ENCODE data around the gene FOLR2. TPM values are rescaled to one million over a fixed set of nuclear protein-coding genes. Genes with fewer than 3 reads are reported as not detected.

The FOLR2 gene
- polyA plus RNA-seq, 3 donors = 5.1 to 52.4 (median 38.4) TPM

DNA sequence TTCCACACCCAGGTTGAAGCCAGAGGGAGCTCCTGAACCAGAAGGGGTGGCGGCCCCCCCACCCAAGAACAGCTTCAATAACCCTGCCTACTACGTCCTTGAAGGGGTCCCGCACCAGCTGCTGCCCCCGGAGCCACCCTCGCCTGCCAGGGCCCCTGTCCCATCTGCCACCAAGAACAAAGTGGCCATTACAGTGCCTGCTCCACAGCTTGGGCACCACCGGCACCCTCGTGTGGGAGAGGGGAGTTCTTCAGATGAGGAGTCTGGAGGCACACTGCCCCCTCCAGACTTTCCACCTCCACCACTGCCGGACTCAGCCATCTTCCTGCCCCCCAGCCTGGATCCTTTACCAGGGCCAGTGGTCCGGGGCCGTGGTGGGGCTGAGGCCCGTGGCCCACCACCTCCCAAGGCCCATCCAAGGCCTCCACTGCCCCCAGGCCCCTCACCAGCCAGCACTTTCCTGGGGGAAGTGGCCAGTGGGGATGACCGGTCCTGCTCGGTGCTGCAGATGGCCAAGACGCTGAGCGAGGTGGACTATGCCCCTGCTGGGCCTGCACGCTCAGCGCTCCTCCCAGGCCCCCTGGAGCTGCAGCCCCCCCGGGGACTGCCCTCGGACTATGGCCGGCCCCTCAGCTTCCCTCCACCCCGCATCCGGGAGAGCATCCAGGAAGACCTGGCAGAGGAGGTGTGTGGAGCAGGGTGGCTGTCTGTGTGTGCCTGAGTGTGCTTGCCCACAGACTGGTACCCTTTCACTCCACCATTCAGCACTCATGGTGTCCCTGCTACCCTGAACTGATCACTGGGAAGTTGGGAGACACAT is 20.7 kb downstream of the FOLR2 start:
- no peak overlapping the region for H3K27ac ChIP-seq (ENCODE audit: low read depth, low read length)
- WGBS, 3 donors = 82 to 86% (median 86%) methylated on average over 22 of the region's 22 CpGs

DNA sequence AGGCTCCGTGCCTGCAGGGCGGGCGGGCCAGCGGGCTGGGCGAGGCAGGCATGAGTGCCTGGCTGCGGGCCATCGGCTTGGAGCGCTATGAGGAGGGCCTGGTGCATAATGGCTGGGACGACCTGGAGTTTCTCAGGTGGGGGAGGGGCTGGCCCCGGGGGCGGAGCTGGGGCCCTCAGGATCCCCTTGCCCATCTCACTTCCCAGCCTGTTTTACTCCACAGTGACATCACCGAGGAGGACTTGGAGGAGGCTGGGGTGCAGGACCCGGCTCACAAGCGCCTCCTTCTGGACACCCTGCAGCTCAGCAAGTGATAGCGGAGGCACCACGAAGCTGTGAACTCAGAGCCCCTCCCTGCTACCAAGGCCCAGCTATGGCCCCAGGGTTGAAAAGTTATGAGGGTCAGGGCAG is 21.5 kb downstream of the FOLR2 start:
- no peak overlapping the region for H3K27ac ChIP-seq (ENCODE audit: low read depth, low read length)

DNA sequence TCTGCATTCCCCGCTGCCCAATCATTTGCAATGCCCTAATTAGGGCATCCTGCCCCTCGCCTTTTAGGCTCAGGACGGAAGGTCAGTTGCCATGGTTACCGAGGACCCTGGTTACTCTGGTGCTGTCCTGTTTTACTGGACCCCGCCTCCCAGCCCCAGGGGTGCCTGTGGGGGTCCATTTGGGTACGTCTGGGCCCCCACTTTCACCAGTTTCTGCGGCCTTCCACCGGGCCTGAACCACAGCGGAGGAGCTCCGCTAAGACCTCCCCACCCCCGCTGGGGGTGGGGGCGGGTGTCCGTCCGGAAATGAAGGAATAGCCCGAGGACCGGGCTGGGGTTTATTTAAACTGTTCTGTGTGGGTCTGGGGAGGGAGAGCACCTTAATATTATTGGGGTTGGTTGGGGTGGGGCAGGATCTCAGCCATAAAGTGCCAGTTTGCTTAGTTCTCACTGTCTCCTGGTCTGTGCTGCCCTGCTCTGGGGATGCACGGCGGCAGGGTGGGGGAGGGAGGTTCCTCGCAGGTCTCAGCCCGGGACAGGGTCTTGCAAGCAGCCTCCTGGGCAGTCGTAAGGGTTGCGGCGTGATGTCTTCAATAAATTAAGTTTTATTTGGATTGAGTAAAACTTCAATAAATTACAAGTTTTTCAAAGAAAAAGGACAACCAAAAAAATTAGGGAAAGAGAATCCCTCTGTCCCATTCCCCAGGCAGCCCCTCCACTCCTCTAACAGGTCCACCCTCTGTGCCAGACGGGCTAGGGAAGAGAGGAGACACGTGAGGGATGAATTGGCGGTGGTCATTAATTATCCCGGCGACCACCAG is 22.1 kb downstream of the FOLR2 start:
- 72 to 78% (median 77%) methylated on average over 28 of the region's 28 CpGs for WGBS, 3 donors
- no peak overlapping the region for H3K27ac ChIP-seq (ENCODE audit: low read depth, low read length)

More for the DNA sequence above, 21.5 kb downstream of the FOLR2 start:
- WGBS, 3 donors = 51 to 63% (median 61%) methylated on average over 14 to 16 of the region's 16 CpGs

DNA sequence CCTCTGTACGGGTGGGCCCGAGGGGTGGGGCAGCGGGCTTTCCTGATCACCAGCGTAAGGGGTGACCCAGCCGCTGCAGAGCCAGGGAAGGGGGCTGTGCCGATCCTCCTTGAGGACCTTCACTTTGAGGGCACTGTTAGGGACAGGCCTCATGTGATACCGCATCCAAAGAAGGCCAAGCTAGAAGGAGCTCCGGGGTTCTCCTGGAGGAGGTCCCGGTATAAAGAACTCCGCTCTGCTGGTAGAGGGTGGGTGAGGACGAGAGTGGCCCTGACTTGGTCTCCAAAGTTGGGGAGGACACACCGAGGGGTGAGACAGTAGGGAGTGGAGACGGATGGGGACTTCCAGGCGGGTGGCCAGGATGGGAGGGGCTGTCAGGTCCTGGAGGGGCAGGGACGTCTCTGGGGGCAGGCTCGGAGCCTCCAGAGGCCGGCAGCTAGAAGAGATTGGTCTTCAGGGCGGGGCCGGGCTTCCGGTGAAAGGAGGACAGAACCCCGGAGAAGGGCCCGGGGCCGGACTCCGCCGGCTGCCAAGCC is 22.8 kb downstream of the FOLR2 start:
- WGBS, 3 donors = 13 to 15% (median 14%) methylated on average over 17 to 25 of the region's 25 CpGs
- no peak overlapping the region for H3K27ac ChIP-seq (ENCODE audit: low read depth, low read length)

DNA sequence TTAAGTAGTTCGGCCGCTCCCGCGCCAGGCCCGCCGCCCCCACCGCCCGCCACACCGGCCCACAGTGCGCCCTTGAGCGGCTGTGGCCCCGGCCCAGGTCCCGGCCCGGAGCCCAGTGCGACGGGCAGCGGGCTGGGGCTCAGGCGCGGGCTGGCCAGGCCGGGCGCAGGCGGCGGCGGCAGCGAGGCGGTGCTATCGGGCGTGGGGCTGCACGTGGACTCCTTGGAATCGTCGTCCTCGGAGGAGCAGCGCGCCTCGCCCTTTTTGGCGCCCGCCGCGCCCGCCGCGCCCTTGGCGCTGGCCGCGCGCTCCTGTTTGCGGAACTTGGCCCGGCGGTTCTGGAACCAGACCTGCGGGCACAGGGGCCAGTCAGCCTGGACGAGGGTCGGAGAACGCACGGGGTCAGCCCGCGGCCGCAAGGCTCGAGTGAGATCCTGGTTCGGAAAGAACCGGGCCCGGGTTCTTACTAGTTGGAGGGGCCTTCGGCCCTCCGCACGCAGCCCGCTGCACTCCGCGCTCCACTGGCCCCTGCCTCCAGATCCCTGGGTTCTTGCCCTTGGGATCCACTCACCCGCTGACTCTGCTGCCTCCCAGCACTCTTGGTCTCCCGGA is 23.4 kb downstream of the FOLR2 start:
- WGBS, 3 donors = 0 to 2% (median 2%) methylated on average over 49 to 69 of the region's 69 CpGs

DNA sequence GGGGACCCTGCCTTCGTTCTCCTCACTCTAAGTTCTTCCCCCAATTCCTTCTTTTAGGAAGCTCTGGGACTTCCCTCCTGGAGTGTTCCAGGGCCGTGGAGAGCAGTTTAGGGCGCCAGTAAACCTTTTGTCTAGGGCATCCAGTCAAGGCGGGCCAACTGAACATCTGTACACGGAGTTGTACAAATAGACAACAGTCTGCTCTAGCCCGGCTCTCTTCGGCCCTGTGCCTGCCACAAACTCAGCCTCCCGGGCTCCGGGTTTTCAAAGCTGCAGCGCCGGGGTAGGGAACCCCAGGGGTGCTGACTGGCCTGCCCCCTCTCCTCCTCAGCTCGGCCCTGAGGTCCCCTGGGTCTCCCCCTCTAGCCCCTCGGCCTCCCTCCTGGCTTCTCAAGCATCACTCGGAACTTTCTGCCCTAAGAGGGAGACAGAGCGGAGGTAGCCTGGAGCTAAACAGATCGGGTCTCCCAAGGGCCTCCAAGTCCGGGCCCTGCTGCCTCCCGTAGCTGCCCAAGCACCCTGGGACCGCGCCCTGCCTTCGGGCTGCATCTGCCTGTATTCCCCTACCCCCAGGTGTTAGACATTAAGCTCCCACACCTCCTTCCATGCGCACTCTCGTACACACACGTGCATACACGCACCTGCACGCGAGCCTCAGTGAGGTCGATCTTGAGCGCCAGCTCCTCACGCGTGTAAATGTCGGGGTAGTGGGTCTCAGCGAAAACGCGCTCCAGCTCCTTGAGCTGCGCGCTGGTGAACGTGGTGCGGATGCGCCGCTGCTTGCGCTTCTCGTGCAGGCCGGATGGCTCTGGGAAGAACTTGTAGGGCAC is 24.1 kb downstream of the FOLR2 start:
- H3K27ac ChIP-seq (ENCODE audit: low read depth, low read length) = no peak overlapping the region
- WGBS, 3 donors = 13 to 18% (median 15%) methylated on average over 44 of the region's 44 CpGs

More for the DNA sequence above, 23.4 kb downstream of the FOLR2 start:
- no peak overlapping the region for H3K27ac ChIP-seq (ENCODE audit: low read depth, low read length)

DNA sequence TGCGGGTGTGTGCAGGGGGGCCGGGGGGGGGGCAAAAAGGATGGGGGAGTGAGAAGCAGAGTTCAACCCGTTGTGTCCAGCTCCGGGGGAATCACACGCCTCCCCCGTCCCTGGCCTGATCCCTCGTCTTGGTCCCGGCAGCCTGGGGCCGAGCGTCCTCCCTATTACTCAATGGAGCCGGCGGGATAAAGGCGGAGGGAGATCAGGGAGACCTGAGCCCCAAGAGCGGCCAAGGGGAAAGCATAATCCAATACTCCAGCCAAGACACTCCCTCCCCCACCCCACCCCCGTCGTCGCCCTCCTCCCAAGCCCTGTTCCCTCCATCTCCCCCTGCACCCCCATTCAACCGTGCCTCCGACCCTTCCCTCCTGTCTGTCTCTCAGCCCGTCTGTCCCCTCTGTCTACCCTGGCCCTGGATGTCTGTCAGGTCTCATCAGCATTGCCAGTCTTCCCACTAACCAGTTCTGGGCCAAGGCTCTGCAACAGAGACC is 24.7 kb downstream of the FOLR2 start:
- 20 to 41% (median 30%) methylated on average over 16 to 20 of the region's 20 CpGs for WGBS, 3 donors
- no peak overlapping the region for H3K27ac ChIP-seq (ENCODE audit: low read depth, low read length)

DNA sequence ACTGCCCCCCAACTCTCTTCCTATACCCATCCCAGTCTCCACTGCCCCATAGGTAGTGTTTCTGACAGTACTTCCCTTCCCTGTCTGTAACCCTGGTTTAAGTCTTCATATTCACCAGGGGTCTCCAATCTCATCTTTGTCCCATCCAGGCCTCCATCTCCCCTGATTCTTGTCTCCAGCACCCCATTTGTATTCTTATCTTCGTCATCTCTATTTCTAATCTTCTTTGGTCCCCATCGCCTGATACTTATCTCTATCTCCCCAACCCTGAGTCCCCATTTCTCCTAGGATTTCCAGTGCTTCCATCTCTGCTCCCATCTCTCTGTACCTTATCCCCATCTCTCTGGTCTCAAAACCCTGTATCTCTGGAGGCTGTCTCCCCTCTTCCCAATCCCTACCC is 25.5 kb downstream of the FOLR2 start:
- H3K27ac ChIP-seq (ENCODE audit: low read depth, low read length) = no peak overlapping the region
- WGBS, 3 donors = 84 to 97% (median 93%) methylated on average over 2 of the region's 2 CpGs

DNA sequence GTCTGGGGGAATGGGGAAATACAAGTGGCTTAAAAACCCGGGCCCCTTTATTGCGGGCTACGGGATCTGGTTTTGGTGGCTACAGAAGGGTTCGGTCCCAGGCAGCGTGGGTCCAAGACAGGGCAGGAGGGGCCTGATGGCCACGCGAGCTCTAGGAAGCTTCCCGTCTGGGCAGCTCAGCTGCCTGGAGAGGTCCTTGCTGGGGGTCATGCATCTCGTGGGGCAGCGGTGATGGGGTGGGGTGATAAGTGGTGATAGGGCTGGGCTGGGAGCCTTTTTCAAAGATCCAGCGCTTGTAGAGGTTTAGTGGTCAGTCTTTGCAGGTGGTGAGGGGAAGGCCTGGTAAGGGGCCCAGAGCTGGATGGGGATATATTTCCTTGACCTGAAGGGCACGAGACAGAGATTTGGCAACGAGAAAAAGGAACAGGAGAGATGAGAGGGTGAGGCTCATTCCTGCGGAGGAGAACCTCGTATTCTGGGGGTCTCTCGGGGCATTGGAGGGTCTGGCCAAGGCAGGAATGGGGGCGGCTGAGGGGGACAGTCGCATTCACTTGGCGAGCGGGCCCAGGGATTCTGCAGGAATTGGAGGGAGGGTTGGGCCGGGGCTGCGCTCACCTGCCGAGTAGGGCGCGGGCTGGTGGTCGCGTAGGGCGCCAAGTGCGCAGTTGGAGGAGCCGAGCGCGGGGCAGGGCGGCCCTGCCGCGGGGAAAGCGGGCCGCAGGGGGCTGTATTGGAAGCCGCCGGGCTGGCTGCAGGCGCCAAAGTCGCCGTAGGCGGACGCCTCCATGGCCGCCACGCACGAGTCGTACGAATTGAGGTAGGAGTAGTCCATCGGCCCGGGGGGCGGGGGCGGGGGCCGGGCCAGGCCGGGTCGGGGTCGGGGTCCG is 26.8 kb downstream of the FOLR2 start:
- 24 to 26% (median 25%) methylated on average over 47 to 58 of the region's 58 CpGs for WGBS, 3 donors
- no peak overlapping the region for H3K27ac ChIP-seq (ENCODE audit: low read depth, low read length)

DNA sequence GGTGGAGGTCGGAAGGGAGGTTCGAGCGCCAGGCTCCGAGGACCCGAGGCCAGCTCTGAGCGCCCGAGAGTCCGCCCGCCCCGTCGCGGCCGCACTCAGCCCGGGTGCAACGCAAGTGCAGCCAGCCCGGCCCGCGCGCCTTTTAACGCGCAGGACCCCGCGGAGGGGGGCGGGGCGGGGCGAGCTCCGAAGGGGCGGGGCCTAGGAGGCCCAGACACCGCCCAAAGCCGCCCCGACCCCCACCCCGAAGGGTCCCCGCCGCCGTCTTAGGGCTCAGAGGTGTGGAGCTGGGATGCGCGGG is 27.4 kb downstream of the FOLR2 start, which contains the start of gene PHOX2A:
Gene PHOX2A (minus strand): TSS at position 117 of the 301 bp plus-strand sequence. CDS start 172 bp downstream, outside the sequence.
- 1 to 3% (median 2%) methylated on average over 25 to 37 of the region's 37 CpGs for whole genome bisulfite sequencing, 3 donors

DNA sequence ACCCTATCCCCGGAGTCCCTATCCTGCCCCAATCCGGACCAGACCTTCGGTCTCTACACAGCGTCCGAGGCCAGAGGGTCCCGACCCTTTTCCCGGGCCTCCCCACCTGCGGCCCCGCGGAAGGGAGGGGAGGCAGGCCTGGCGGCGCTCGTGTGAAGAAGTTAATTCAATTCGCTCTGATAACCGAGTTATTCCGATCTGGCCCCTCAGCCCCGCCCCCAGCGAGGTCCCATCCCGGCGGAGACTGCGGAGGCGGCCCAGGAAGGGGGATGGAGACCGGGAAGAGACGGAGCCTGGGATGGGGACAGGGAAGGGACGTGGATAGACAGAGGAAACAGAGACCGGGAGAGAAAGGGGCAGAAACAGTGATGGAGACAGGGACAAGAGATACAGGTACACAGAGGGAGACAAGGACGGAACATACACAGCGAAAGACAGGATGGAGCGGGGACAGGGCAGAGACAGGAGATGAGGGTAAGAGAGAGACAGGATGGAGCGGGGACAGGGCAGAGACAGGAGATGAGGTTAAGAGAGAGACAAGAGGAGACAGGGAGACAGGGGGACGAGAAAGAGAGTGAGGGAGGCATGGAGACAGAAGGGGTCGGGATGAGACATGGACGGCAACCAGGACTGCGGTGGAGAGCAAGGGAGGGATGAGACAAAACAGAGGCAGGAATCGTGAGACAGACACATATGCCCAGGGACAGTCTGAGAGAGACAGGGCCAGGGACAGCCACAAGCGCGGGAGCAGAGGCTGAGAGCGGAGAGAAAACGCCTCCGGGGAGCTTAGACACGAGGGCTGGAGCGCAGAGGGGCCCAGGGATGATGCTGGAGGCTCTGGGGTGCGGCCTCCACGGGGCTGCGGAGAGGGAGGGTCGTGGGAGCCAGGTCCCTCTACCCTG is 28.0 kb downstream of the FOLR2 start:
- whole genome bisulfite sequencing, 3 donors = 6 to 9% (median 7%) methylated on average over 44 to 46 of the region's 46 CpGs
- H3K27ac ChIP-seq (ENCODE audit: low read depth, low read length) = no peak overlapping the region

More for the DNA sequence above, 27.4 kb downstream of the FOLR2 start, which contains the start of gene PHOX2A:
- no peak within 1 kb of the TSS for H3K27ac ChIP-seq (ENCODE audit: low read depth, low read length)

DNA sequence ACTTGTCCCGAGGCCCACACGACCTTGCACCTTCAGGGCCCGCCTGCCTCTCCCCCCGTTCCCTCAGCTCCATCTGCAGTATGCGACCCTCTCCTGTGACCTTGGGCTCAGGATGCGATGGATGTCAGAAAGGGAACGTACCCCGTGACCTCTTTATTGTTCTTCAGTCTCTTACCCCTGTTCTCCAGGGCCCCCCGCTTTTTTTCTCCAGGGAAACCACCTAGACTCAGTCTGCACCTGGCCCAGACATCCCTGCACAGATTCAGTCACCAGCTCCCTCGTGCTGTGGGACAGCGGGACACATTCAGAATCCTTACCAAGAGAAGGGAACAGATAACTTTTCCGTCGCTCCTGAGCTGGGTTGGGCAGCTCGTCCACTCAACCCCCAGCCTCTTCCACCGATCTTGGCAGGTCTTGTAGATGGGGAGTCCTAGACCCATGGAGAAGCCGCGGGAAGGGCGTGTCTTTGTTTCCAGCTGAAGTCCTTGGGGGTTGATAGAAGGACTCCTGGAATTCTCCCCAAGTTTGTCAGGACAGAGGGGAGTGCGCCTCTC is 28.7 kb downstream of the FOLR2 start:
- no peak overlapping the region for H3K27ac ChIP-seq (ENCODE audit: low read depth, low read length)
- 12 to 20% (median 15%) methylated on average over 19 of the region's 19 CpGs for WGBS, 3 donors

DNA sequence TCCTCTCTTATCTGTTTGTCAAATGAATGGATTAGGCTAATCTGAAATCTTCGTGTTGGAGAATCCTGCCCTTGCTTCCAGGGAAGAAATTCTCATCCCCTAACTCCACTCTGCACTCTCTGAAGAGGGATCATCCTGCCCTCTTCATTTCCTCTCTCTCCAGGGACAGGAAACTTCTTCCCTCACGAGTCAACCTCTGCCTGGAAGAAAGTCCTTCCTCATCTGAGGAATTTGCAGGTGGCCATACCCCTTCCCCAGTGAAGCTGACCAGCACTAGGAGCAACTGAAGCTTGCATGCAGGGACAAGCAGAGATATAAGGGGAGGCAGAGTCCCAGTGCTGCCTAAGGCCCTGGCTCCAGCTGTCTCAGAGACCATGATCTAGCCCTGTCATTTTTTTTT is 31.0 kb downstream of the FOLR2 start:
- no peak overlapping the region for H3K27ac ChIP-seq (ENCODE audit: low read depth, low read length)
- 30 to 40% (median 35%) methylated on average over 2 of the region's 2 CpGs for WGBS, 3 donors

DNA sequence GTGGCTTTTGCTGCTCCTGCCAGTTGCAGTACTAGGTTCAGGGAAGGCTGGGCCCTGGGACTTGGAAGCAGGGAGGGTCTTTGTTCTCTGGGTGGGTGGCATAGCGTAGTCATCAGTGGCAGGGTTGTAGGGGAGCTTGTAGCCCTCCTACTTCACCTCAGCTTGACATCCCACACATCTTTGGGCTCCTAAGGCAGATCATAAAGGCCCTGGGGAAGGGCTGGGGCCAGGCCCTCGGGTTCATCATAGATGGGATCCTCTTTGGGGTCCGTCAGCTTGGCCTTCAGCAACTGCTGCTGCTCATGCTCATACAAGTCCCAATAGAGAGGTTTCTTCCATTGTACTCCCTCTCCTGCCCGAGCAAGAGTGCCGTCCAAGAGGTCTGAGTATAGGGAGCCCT is 33.4 kb downstream of the FOLR2 start:
- WGBS, 3 donors = 83 to 92% (median 88%) methylated on average over 5 of the region's 5 CpGs
- no peak overlapping the region for H3K27ac ChIP-seq (ENCODE audit: low read depth, low read length)

DNA sequence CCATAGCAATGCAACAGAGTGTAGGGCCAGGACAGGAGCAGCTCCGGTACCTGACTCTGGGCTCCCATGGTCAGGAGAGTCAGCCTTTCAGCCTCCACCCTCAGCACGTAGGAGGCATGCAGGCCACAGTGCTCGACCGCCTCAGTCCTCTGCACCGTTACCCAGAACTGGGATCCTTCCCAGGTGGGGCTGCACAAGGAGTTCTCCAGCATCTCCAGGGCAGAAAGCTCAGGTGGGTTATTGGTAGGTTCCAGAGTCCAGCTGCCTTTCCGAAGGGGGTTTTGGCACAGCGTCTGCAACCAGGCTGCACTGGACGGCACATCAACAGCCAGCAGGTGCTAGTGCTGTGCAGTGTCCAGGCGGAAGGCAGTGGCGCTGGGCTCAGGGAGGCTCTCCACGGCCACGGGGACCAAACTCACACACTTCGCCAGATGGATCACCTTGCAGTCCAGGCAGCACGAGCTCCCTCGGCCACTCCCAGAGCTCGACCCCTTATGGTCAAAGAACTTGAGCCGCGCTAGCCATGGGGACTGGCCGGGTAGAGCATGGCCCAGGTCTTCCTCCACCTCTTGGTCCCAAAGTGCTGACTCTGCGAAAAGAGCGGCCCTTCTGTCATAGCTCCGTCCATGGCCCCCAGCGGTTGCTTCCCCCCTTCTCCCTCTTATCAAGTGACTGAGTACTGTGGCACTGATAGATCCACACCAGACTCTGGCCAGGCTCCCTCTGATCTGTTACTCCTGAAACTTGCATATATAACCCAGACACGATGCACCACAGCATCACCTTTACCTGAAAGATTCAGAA is 34.3 kb downstream of the FOLR2 start:
- no peak overlapping the region for H3K27ac ChIP-seq (ENCODE audit: low read depth, low read length)
- 84 to 88% (median 86%) methylated on average over 24 of the region's 24 CpGs for WGBS, 3 donors

All from adipose tissue (tissue), 3 donors.